Measurements from ENCODE around the gene LCK.
A peak's percentile ranks its signal among the peaks of the same experiment; 100 is the strongest.

LCK gene

DNA sequence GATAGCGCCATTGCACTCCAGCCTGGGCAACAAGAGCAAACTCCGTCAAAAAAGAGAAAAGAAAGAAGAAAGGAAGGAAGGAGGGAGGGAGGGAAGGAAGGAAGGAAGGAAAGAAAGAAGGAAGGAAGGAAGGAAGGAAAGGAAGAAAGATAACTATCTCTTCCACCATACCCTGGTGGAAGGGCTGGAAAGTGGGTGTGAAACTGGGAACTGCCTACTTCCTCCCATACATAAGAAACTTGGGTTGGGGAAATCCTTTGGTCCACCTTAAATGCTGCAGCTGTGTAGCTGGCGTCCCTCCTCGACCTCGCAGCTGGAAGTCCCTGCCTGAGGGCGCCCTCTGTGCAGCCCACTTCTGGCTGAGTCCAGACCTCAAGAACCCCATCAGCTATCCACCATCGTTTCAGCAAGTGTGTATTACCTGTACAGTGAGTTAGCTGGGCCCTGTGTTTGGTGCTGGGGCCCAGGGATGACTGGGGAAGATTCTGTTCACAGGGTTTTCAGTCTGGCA, 8.7 kb upstream of the LCK start:
- Histone ChIP-seq H3K9me2 (replicated peaks; ENCODE audit: insufficient read depth, low read length) (no peaks in the 10 kb centered on the region), H3K27me3 (replicated peaks; ENCODE audit: insufficient read depth, low read length) (no peaks in the 10 kb centered on the region), H3K4me1 (ENCODE audit: low read length) (no peaks in the 10 kb centered on the region), H3K79me2 (ENCODE audit: low read length) (no peaks in the 10 kb centered on the region), H4K20me1 (ENCODE audit: insufficient read depth, low read length) (no peaks in the 10 kb centered on the region), H3F3A (ENCODE audit: insufficient read depth, low read length) (no peaks in the 10 kb centered on the region), H2AFZ (ENCODE audit: low read length) (no peak overlapping the region), H3K4me3 (ENCODE audit: low read length) (no peak overlapping the region), H3K9me3 (replicated peaks; ENCODE audit: insufficient read depth, low read length) (no peaks in the 10 kb centered on the region), H3K4me2 (ENCODE audit: low read depth, low read length) (no peak overlapping the region), H3K9ac (ENCODE audit: low read length) (no peak overlapping the region), H3K27ac (ENCODE audit: low read length) (no peak overlapping the region), H3K36me3 (replicated peaks; ENCODE audit: insufficient read depth, low read length) (no peaks in the 10 kb centered on the region)
- no peak for DNase-seq
- TF ChIP-seq EZH2 (optimal IDR thresholded peaks at IDR 0.05; ENCODE audit: low read depth, low read length) = no peak
- TF ChIP-seq, protein P1, sequence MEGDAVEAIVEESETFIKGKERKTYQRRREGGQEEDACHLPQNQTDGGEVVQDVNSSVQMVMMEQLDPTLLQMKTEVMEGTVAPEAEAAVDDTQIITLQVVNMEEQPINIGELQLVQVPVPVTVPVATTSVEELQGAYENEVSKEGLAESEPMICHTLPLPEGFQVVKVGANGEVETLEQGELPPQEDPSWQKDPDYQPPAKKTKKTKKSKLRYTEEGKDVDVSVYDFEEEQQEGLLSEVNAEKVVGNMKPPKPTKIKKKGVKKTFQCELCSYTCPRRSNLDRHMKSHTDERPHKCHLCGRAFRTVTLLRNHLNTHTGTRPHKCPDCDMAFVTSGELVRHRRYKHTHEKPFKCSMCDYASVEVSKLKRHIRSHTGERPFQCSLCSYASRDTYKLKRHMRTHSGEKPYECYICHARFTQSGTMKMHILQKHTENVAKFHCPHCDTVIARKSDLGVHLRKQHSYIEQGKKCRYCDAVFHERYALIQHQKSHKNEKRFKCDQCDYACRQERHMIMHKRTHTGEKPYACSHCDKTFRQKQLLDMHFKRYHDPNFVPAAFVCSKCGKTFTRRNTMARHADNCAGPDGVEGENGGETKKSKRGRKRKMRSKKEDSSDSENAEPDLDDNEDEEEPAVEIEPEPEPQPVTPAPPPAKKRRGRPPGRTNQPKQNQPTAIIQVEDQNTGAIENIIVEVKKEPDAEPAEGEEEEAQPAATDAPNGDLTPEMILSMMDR (IDR thresholded peaks at IDR 0.05; ENCODE audit: low read length) = no peak
- no peak for TF ChIP-seq EZH2phosphoT487 (IDR thresholded peaks at IDR 0.05; ENCODE audit: low read length)

DNA sequence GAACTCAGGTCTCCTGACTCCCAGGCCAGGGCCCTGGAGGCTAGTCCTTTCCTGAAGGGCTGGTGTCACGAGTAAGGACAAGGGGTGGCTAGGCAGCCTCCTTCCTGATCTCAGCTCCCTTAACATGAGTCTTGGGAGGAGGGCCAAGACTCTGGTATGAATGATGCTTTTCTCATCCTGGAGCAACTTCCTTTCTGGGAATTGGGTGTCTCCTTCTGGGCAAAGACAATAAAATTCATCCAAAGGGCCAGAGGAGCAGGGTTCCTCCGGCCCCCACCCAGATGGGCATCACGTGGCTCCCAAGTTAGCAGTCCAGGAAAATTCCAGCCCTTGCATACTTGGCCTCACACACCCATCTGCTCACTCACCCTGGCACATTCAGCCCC, 4.2 kb upstream of the LCK start, which contains the start of gene FAM167B:
TSS of gene FAM167B (plus strand) at position 335 of the 386 bp plus-strand sequence. CDS start 200 bp downstream, outside the sequence.
- Histone ChIP-seq H3K27ac (ENCODE audit: low read length) (peak within 1 kb of the TSS; percentile 99; the same call in 1 of the 2 replicates), H3K4me3 (ENCODE audit: low read length) (no peak within 1 kb of the TSS), H3K4me2 (ENCODE audit: low read depth, low read length) (peak within 1 kb of the TSS; percentile 9; the same call in 1 of the 2 replicates), H3K4me1 (ENCODE audit: low read length) (peaks cover 33% of the 10 kb centered on the region), H3F3A (ENCODE audit: insufficient read depth, low read length) (peaks cover 24% of the 10 kb centered on the region), H4K20me1 (ENCODE audit: insufficient read depth, low read length) (no peaks in the 10 kb centered on the region), H3K36me3 (replicated peaks; ENCODE audit: insufficient read depth, low read length) (no peaks in the 10 kb centered on the region), H3K27me3 (replicated peaks; ENCODE audit: insufficient read depth, low read length) (no peaks in the 10 kb centered on the region), H3K79me2 (ENCODE audit: low read length) (no peaks in the 10 kb centered on the region), H3K9me3 (replicated peaks; ENCODE audit: insufficient read depth, low read length) (no peaks in the 10 kb centered on the region), H2AFZ (ENCODE audit: low read length) (peak within 1 kb of the TSS; percentile 69), H3K9ac (ENCODE audit: low read length) (peak within 1 kb of the TSS; percentile 18; the same call in 1 of the 2 replicates), H3K9me2 (replicated peaks; ENCODE audit: insufficient read depth, low read length) (no peaks in the 10 kb centered on the region)
- no peak for DNase-seq
- TF ChIP-seq, protein P1 (IDR thresholded peaks at IDR 0.05; ENCODE audit: low read length) = no peak
- TF ChIP-seq EZH2phosphoT487 (IDR thresholded peaks at IDR 0.05; ENCODE audit: low read length) = no peak
- TF ChIP-seq EZH2 (optimal IDR thresholded peaks at IDR 0.05; ENCODE audit: low read depth, low read length) = no peak

DNA sequence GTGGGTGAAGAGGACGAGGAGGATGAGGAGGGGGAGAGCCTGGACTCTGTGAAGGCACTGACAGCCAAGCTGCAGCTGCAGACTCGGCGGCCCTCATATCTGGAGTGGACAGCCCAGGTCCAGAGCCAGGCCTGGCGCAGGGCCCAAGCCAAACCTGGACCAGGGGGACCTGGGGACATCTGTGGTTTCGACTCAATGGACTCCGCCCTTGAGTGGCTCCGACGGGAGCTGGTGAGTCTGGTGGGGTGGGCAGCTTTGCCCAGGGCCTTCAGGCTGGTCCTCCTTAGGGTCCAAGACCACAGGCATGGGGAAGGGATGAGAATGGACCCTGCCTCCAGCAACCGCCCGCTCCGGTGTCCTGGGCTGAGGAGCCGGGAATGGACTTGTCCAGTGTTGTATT, 3.6 kb upstream of the LCK start:
- Histone ChIP-seq H3K27me3 (replicated peaks; ENCODE audit: insufficient read depth, low read length) (no peaks in the 10 kb centered on the region), H3K79me2 (ENCODE audit: low read length) (no peaks in the 10 kb centered on the region), H3K9ac (ENCODE audit: low read length) (no peak overlapping the region), H3K27ac (ENCODE audit: low read length) (peak overlapping the region; percentile 99; the same call in 1 of the 2 replicates), H3K36me3 (replicated peaks; ENCODE audit: insufficient read depth, low read length) (no peaks in the 10 kb centered on the region), H3K4me3 (ENCODE audit: low read length) (no peak overlapping the region), H2AFZ (ENCODE audit: low read length) (peak overlapping the region; percentile 69), H4K20me1 (ENCODE audit: insufficient read depth, low read length) (no peaks in the 10 kb centered on the region), H3K4me1 (ENCODE audit: low read length) (peaks cover 34% of the 10 kb centered on the region), H3K9me3 (replicated peaks; ENCODE audit: insufficient read depth, low read length) (no peaks in the 10 kb centered on the region), H3F3A (ENCODE audit: insufficient read depth, low read length) (peaks cover 24% of the 10 kb centered on the region), H3K4me2 (ENCODE audit: low read depth, low read length) (no peak overlapping the region), H3K9me2 (replicated peaks; ENCODE audit: insufficient read depth, low read length) (no peaks in the 10 kb centered on the region)
- TF ChIP-seq, protein P1 (IDR thresholded peaks at IDR 0.05; ENCODE audit: low read length) = no peak
- TF ChIP-seq EZH2 (optimal IDR thresholded peaks at IDR 0.05; ENCODE audit: low read depth, low read length) (no peak), EZH2phosphoT487 (IDR thresholded peaks at IDR 0.05; ENCODE audit: low read length) (no peak)
- DNase-seq = no peak

Measured in MM.1S (cell line).